Stimulated activated CD4-positive, alpha-beta T cell treated with anti-CD3 and anti-CD28 coated beads, TNF-alpha, amount 100 ng/mL, for 4 hours (primary cell): ENCODE results near the gene CEACAM16.
A peak's percentile ranks its signal among the peaks of the same experiment; 100 is the strongest.
"Not testable (repeated sequence)": the region's sequence is repeated elsewhere in the genome, so short reads cannot be mapped to it uniquely, and the experiment has no call there.

Experiments
- DNase-seq, 3 experiments: peaks; one replicate each; pipeline ENCODE4 v3.0.0-alpha.2; 2020; ENCODE audit warnings: low read depth in 3 of 3

The CEACAM16 gene

DNA sequence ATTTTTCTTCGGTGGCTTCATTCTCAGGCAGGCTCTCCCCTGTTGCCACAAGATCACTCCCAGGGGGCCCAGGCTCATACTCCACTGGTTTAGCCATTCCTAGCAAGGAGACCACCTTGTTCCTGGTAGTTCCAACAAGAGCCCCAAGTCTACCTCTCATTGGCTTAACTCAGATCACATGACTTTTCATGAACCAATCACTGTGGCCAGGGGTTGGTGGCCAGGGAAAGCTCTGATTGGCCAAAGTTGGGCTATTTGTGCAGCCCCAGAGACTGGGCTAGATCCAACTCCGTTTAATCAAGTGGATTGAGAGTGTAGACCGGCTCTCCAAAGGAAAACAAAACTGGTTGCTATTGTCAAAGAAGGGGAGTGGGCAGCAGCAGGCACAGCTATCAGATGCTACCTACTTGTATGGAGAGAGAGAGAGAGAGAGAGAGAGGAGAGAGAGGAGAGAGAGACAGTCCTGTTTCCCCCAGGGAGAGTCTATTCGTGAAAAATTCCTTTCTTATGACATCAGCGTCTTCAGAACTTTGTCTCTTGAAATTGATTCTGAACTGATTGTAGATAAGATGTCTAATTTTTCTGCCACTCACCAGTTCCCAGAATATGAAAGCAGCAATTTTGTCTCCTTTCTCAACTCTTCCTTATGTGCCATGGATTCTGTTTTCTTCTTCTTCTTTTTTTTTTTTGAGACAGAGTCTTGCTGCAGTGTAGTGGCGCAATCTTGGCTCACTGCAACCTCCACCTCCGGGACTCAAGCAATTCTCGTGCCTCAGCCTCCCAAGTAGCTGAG is 21.7 kb upstream of the CEACAM16 start:
- no peak for DNase-seq

GRCh38 chr19:44680536-44680935 is 18.4 kb upstream of the CEACAM16 start:
- DNase-seq, result no peak

GRCh38 chr19:44681992-44682790 is 16.8 kb upstream of the CEACAM16 start:
- no peak for DNase-seq

DNA sequence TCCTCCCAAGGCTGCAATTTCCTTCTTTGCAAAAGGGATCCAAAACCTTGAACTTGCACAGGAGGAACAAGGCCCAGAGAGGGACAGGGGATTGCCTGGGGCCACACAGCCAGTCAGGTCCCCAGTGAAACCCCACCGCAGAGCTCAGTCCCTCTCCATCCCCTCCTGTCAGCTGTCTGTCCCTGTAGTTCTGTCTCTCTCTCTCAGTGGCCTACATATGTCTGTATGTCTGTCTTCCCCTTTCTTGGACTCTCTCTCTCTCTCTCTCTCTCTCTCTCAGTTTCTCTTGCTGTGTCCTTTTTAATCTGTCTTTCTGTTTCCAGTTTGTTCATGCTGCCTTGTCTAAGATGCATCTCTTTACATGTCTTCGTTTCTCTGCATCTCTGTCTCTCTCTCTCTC is 16.1 kb upstream of the CEACAM16 start:
- DNase-seq, result no peak

GRCh38 chr19:44683434-44684210 is 15.3 kb upstream of the CEACAM16 start:
- DNase-seq, result no peak

GRCh38 chr19:44684396-44684795 is 14.6 kb upstream of the CEACAM16 start:
- DNase-seq, result not testable (repeated sequence)

GRCh38 chr19:44684892-44685863 is 13.8 kb upstream of the CEACAM16 start:
- no peak for DNase-seq

DNA sequence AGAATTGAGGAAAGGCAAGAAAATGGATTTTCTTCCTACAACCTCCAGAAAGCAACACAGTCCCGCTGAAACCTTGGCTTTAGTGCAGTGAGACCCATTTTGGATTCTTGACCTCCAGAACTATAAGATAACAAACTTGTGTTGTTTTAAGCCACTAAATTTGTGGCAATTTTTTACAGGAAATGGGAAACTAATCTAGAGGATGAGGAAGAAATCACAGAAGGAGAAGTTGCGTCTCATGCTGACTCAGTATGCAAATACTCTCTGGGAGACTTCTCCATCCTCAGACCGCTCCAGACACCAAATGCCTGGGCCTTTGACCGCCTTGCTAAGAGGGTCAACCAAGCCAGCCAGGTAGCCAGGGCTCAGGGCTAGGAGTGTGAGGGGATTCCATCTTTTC is 13.1 kb upstream of the CEACAM16 start:
- no peak for DNase-seq

- DNase-seq, result no peak
These were observed 12.1 kb upstream of the CEACAM16 start for GRCh38 chr19:44686896-44687295.

DNA sequence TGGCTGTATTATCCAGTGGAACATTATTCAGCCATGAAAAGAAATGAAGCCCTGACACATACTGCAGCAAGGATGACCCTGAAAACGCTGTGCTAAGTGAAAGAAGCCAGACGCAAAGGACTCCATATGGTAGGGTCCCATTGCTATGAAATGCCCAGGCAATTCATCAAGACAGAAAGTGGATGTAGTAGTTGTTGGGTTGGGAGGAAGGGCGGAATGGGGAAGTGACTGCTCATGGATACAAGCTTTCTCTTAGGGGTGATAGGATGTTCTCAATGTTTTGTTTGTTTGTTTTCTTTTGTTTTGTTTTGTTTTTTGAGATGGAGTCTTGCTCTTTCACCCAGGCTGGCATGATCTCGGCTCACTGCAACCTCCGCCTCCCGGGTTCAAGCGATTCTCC is 11.1 kb upstream of the CEACAM16 start:
- no peak for DNase-seq

DNA sequence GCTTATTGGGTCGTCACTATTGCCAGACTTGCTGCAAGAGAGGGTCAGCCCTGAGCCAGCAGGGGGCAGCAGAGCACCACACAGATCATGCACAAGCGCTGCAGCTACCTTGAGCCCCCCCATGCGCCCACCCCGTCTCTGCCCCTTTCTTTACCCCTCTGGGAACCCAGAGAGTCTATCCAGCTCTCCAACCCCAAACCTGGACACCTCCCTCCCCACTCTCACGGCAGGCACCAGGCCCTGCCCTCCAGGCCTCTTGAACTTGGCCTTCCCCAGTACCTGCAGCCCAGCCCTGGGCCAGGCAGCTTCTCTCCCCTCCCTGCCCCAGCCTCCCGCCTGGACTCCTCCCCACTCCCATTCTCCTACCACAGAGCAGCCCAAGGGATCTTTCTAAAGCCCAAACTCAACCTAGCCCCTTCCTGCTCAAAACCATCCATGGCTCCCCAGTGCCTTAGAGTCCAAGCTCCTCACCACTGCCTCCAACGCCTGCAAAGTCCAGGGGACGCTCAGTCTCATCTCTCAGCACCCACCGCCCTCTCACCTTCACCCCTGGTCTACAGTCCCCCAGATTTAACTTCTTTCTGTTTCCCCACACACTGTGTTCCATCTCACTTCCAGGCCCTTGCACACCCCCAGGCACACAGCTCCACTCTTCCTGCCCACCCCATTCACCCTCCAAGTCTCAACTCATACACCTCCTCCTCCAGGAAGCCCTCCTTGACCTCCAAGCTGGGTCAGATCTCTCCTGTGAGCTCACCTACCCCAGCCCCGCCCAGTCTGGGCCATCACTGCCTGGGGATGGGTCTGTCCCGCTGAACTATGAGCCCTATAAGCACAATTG is 9.4 kb upstream of the CEACAM16 start:
- peak; percentile 55 to 67 (median 62) for DNase-seq

DNA sequence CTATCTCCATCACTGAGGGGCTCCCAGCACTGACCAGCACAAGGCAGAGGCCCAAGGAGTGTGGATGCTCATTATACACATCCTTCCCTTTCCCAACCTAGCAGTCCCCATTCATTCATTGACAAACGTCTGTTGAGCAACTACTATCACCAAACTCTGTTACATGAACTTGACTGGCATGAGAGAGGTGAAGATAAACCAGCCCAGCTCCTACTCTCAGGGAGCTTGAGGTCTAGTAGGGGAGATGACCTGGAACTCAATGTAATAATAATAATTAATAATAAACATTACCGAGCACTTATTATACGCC is 8.9 kb upstream of the CEACAM16 start:
- DNase-seq, result no peak

GRCh38 chr19:44692379-44692721 is 6.6 kb upstream of the CEACAM16 start:
- DNase-seq, result no peak

DNA sequence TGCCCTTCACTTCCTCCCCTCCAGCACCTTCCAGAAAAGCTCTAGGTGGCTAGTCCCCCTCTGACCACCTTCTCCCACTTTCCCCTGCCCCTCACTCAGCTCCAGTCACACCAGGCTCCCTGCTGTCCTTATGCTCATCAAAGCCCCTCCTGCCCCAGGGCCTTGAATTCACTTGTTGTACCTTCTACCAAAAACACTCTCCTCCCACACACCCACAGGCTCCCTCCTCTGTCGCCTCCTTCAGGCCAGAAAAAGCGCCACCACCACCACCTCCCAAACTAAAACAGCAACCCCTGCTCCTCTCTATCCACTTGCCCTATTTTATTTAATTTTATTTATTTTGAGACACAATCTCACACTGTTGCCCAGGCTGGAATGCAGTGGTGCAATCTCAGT is 4.8 kb upstream of the CEACAM16 start:
- DNase-seq, result no peak

DNA sequence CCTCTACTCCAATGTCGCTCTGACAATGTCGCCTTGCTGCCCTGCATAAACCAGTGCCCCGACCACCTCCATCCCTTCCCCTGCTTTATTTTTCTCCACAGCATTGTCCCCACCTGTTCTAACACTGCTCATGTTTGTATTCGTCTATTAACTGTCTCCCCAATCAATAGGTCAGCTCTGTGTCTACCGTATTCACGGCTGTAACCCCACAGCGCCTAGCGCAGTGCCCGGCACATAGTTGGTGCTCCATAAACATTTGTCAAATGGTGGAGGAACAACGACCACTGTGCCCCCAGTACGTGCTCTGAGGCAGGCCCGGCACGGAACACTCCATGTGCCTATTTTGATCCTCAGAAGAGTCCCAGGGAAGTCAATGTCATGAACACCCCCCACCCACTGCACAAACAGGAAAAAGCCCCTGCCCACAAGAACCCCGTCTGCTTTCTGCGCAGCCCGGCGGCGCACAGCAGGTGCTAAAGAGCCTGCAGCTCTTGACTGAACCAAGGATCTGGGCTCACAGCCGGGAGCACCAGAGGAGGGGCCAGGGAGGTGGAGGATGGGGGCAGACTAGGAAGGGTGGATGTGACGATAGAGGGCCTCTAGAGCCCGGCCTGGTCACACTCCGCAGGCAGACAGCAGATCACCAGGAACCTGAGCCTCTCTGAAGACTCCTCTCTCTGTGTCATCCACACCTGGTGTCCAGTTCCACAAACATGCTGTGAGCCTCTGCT is 1.8 kb upstream of the CEACAM16 start:
- DNase-seq, result no peak

- no peak for DNase-seq
These were observed 1.3 kb upstream of the CEACAM16 start for GRCh38 chr19:44697670-44698034.

DNA sequence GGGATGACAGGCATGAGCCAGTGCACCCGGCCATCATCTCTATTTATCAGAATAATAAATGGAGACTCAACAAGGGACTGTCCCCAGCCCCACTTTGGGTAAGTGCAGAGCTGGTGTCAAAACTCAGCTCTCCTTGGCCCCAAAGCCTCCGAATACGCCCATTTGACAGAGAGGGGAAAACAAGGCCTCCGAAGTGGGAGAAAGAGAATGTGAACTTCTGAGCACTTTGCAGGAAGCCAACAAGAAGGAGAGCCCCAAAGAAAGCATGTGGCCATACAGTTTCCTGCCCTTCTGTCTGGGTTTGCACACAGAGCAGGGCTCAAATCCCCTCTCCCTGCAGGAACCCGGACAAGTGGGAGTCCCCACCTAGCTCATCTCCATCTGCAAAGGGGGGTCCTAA is 1.6 kb downstream of the CEACAM16 start:
- no peak for DNase-seq

- DNase-seq, result no peak
These were observed 2.3 kb downstream of the CEACAM16 start for GRCh38 chr19:44701228-44701627.

DNA sequence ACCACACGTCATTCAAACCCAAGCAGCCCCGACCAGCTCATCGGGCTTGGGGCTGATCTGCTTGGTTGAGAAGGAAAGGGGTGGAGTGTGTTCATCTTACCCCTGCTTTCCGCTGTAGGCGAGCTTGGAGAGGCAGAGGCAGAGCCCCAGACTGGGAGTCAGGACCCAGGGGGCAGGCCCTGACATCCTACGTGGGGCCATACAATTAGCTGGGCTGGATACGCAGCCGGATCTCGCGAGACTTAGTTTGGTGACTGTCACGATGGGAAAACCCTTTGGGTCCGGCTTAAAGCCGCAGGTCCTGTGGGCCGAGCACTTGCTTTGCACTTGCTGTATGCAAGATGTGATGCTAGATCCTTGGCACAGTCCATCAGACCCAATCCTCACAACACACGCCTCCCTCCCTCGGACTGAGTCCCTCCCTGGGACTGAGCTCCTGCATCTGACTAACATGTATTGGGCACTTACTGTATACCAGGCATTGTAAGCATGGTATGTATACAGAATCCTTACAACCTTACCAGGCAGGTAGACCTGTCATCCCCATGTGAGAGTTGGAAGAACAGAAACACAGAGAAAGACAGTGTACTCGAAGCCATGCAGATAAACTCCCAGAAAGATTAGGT is 3.7 kb downstream of the CEACAM16 start:
- no peak for DNase-seq
